Measurements from ENCODE around the gene RNF223.

RNF223 gene

DNA sequence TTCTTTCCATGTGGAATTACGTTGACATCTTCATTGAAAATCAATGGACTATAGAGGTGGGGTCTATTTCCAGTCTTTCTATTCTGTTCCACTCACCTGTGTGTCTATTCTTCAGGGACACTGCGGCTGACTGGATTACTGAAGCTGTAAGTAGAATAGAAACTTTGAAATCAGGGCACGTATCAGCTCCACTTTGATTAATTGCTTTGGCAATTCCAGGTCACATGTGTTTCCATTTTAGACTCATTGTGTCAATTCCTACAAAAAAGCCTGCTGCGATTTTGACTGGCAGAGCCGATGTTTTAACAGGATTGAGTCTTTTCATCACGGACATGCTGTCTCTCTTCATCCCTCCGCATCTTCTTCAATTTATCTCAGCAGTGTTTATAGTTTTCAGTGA lies 20.9 kb upstream of the RNF223 start:
- TF ChIP-seq GATA3 (IDR thresholded peaks at IDR 0.05; ENCODE audit: low read depth, low read length) (no peak), GATA2 (IDR thresholded peaks at IDR 0.05; ENCODE audit: low read depth, low read length) (no peak)

DNA sequence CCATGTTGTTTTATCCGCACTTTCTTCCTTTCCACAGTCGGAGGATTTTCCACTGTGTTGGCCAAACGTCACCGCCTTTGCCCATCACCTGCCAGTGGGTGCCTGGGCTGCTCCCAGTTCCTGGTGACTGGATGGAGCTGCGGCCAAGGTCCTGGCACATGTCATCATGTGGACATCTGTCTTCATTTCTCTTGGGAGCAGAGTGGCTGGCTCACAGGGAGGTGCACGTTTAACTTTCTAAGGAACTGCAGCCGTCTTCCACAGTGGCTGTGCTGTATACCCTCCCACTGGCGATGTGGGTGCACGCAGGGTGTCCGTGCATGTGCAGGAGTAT lies 19.5 kb upstream of the RNF223 start:
- TF ChIP-seq GATA3 (IDR thresholded peaks at IDR 0.05; ENCODE audit: low read depth, low read length) = no peak
- no peak for TF ChIP-seq GATA2 (IDR thresholded peaks at IDR 0.05; ENCODE audit: low read depth, low read length)

DNA sequence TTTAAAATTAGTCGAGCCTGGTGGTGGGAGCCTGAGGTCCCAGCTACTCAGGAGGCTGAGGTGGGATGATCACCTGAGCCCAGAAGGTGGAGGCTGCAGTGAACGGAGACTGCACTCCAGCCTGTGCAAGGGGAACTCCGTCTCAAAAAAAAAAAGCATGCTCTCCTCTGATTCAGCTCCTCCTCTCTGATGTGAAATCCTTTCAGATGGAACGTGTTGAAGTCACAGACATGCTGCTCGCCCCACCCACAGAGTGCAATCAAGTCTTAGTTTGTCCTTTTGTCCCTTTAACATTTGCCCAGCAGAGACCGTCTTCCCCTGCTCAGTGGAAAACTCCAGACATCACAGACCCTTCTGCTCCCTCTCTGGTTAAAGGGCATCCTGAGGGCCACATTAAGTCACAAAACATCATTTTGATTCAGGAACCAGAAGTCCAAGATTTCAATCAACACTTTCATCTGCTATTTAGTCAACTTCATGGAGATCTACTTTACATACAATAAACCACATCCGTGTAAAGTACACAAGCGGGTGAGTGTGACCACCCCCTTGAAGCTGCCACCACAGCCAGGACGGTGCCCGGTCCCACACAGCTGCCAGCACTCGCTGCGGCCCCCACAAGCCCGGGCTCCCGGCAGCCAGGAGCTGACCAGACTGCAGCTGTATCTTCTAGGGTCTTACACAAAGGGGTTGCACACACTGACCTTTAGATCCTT lies 18.9 kb upstream of the RNF223 start:
- no peak for TF ChIP-seq GATA3 (IDR thresholded peaks at IDR 0.05; ENCODE audit: low read depth, low read length)
- no peak for TF ChIP-seq GATA2 (IDR thresholded peaks at IDR 0.05; ENCODE audit: low read depth, low read length)

DNA sequence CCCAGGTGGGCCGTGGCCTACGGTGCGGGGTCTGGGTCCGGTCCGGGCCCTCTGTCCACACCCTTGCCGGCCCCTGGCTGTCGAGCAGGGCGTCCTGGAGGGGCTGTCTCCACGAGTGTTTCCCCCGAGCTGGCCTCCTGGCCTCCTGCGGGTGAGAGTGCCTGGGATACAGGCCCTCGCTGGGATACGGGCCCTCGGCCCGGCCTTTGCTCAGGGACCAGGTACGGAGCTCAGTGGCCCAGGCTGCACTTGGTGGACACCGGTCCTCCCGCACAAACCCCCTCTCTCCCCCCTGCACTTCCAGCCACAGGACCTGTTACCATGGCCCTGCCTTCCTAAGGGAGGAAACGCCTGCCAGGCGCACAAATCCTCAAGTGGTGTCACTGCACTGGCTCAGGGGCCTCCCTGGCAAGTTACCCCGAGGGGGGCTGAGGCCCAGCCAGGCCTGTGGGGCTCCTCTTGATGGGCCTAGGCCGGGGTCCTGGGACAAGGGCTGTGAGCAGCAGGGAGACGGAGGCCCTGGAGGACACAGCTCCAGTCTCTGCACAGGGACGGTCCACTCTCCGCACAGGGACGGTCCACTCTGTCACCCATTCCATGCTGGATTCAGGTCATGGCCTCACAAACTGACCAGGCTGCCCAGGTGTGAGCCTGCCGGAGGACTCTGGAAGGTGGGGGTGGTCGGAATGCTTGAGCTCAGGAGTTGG lies 18.2 kb upstream of the RNF223 start:
- TF ChIP-seq GATA3 (IDR thresholded peaks at IDR 0.05; ENCODE audit: low read depth, low read length) = no peak
- no peak for TF ChIP-seq GATA2 (IDR thresholded peaks at IDR 0.05; ENCODE audit: low read depth, low read length)

DNA sequence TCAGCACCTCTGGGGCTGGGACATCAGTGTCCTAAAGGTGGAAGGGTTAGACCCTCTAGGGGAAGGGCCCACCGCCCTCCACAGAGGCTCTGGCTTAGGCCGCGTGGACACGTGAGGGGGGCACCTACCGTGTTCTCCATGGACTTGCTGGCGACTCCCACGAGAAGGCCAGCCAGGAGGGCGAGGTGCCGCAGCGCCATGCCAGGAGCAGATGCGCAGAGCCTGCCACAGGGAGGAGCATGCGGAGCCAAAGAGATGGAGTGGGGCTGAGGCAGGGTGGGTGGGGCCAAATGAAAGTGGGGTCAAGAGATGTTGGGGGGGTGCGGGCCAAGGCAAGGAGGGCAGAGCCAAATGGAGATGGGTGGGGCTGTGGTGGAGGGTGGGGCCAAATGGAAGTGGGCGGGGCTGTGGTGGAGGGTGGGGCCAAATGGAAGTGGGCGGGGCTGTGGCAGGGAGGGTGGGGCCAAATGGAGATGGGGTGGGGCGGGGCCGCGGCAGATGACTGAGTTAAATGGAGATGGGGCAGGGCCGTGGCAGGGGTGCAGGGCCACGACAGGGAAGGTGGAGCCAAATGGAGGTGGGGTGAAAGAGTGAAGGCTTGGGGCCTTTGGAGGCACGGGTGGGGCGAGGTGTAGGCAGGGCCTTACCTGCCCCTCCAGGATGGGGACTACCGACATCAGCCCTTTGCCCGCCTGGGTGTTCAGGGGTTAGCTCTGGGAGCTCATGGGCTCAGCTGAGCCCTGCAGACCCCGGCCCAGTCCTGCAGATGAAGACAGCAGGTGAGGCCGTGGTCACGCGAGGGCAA lies 17.4 kb upstream of the RNF223 start:
- TF ChIP-seq GATA2 (IDR thresholded peaks at IDR 0.05; ENCODE audit: low read depth, low read length) (no peak), GATA3 (IDR thresholded peaks at IDR 0.05; ENCODE audit: low read depth, low read length) (no peak)

DNA sequence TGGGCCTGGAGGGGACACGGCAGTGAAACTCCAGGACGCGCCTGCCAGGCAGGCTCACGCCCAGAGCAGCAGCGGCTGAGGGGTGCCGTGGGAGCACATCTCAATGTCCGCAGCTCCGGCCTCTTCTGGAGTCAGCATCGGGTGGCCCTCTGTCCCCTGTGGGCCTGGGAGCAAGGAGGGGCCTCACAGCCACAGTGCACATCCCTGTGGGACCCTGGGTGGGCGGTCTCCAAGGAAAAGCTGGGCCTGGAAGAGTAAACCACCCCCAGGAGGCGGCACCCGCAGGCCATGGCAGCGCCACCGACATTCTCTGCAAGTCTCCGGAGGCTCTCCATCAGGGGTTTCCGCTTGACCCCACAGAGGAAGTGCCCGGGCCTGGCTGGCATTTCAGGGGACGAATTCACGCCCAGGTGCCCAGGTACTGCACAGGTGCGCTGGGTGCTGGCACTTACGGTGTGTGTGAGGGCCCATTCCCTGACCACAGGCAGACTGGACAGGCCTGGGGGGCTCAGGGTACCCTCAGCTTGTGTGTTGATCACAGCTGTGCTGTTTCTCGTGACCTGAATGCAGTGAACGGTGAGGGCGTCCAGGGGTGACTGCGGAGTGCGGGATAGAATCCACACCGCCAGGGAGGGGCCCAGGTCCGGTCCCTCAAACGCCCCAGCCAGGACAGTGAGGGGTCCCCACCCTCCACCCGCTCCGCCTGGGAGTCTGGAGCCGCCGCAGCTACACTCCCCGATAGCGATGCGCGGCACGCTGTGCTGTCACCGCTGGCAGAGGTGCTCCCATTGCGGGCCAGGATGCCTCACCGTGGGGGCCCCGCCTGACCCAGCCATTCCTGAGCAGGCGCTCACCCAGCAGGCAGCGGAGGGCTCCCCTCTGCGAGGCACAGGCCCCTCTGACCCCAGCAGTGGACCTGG lies 16.6 kb upstream of the RNF223 start:
- TF ChIP-seq GATA2 (IDR thresholded peaks at IDR 0.05; ENCODE audit: low read depth, low read length) (no peak), GATA3 (IDR thresholded peaks at IDR 0.05; ENCODE audit: low read depth, low read length) (no peak)

DNA sequence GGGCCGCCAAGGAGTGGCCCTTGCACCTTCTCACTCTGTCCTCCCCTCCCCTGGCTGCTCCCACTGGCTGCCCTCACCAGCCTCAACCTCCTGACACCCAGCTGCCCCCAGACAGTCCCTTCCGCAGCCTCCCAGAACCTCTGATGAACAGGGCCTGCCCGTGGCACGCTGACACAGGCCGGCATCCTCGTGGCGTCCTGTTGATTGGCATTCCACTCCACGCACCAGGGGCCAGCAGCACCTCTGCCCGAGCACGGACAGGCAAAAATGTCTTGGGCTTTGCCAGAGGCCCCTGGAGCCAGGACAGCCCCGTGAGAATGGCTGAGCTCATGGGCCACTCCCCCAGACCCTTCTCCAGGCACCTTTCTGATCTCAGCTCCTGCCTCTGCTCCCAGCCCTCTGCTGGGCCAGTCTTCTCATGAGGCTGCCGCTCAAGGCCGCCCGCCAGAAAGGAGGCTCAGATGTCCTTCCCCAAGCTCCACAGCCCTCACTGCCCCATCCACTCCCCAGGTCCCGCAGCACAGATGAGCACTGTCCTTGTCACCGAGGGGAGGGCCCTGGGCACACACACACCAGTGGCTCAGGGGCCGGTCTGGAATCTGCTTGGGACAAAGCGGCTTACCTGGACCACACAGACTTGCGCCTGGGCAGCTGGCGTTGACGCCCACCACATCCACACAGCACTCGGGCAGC lies 15.8 kb upstream of the RNF223 start:
- TF ChIP-seq GATA3 (IDR thresholded peaks at IDR 0.05; ENCODE audit: low read depth, low read length) (no peak), GATA2 (IDR thresholded peaks at IDR 0.05; ENCODE audit: low read depth, low read length) (no peak)

DNA sequence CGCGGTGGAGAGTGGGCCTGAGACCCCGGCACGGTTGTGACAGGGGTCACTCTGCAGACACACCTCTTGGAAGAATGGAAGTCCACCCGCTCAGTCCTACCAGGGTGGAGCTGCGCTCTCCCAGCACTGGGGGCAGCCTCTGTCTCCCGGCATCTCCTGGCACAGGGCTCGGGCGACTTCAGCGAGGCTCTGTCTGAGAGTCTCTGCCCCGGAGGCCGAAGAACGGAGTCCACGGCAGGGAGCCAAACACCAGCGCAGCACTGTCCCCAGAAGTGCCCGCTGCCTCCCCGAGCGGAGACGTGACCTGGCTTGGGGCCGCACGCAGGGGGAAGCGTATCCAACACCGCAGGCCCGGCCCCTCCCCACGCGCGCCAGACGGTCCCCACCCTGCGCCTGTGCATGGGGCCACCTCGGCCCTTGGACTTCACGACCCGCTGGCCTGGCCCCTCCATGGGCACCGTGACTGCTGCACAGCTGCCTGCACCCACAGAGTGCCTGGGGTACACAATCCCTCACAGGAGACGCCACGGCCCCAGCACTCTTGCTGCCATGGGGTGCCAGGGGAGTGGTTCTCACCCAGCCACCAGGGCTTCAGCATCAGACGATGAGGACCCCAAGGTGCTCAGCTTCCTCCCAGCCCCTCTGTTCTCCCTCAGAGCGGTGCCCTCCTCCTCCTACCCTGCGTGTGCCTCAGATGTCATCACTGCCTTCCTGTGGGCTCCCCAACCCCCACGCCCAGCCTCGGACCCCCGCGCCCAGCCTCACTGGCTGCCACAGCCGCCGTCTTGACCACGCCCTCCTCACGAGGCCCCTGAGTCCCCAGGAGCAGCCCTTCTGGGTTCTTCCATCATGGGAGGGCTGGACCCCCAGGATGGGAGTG lies 14.9 kb upstream of the RNF223 start:
- no peak for TF ChIP-seq GATA2 (IDR thresholded peaks at IDR 0.05; ENCODE audit: low read depth, low read length)
- TF ChIP-seq GATA3 (IDR thresholded peaks at IDR 0.05; ENCODE audit: low read depth, low read length) = no peak

DNA sequence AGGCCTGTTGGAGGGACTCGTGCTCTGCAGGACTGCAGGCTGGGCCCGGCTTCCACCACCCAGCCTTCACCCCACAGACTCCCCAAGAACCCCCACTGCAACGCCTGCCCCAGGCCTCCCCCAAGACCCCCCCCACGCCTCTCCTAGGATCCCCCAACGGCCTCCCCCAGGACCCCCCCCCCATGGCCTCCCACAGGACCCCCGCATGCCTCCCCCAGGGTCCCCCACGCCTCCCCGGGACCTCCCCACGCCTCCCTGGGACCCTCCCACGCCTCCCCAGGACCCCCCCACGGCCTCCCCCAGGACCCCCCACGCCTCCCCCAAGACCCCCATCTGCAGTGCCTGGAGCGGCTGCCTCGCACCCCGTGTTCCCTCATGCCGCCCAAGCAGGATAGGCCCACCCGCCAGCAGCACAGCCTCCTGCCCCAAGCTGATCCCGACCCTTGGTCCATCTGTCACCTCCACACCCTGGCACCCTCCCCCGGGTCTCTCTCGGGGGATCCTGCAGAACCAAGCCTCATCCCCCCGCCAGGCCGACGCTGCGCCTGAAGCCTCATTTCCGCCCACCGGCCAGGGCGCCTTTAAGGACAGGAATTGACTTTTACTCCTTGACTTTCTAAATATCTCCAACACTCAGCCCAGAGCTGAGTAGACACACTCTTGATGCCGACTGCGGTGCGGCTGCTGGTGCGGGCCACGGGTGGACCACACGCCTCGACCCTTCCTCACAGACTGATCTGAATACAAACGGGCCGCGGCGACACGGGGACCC lies 14.1 kb upstream of the RNF223 start:
- TF ChIP-seq GATA2 (IDR thresholded peaks at IDR 0.05; ENCODE audit: low read depth, low read length) (no peak), GATA3 (IDR thresholded peaks at IDR 0.05; ENCODE audit: low read depth, low read length) (no peak)

DNA sequence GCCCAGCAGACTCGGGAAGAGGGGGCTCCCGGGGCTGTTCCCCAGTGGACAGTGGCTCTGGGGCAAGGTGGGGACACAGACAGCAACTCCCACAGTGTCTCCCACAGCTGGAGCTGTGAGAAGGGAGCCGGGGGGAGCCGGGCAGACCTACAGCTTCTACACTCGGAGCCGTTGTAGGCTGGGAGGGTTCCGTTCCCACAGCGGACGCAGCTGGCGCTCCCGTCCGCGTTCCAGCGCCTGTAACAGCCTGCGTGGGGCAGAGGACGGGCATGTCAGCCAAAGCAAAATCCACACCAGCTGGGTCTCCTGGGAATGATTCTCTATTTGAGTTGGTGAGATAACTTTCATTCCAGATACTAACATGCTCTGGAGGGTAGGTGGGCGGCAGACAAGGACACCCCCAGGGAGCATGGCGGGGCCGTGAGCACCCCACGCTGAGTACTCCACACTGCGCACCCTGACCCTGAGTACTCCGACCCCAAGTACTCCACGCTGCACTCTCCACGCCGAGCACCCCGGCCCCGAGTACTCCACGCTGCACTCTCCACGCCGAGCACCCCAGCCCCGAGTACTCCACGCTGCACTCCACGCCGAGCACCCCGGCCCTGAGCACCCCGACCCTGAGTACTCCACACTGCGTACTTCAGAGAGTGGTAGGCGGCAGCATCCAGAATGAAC lies 13.4 kb upstream of the RNF223 start:
- no peak for TF ChIP-seq GATA2 (IDR thresholded peaks at IDR 0.05; ENCODE audit: low read depth, low read length)
- TF ChIP-seq GATA3 (IDR thresholded peaks at IDR 0.05; ENCODE audit: low read depth, low read length) = no peak

DNA sequence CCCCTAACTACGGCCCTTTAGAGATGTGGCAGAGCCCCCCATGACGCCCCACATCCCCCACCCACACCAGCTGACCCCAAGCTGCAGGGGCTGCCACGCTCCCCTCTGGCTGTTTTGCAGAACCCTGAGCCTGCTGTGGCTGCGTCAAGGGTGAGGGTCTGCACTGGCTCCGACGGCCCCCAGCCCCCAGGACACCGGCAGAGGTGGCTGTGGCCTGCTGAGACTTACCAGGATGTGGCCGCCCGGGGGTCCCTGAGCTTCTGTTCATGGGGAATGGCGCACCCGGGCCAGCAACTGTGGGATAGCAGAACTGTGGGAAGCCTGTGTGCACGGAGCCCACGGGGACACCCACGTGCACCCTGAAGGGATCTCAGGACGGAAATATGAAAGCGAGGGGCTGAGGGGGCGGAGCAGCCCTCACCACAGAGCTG lies 12.8 kb upstream of the RNF223 start:
- no peak for TF ChIP-seq GATA3 (IDR thresholded peaks at IDR 0.05; ENCODE audit: low read depth, low read length)
- no peak for TF ChIP-seq GATA2 (IDR thresholded peaks at IDR 0.05; ENCODE audit: low read depth, low read length)
